H9 (cell line): ENCODE data around the gene ZBTB9. TPM values are rescaled to one million over a fixed set of nuclear protein-coding genes. Genes with fewer than 3 reads are reported as not detected.

Experiments
- DNase-seq: peaks from one replicate; pipeline ENCODE4 v3.0.0-alpha.2; 2017
- H2AFZ ChIP-seq: one replicate; pipeline ENCODE4 v1.6.1; 2013; ENCODE audit warnings: mild to moderate bottlenecking, low read length, control low read depth, moderate library complexity
- H2AK5ac ChIP-seq: 2 replicates; pipeline ENCODE4 v1.6.1; 2013; ENCODE audit warnings: low read length, control low read depth, mixed read lengths; ENCODE audit not compliant: insufficient read length
- H2BK120ac ChIP-seq: one replicate; pipeline ENCODE4 v1.6.1; 2013; ENCODE audit warnings: low read depth, mild to moderate bottlenecking, low read length, control low read depth, inconsistent platforms; ENCODE audit not compliant: poor library complexity, severe bottlenecking
- H2BK12ac ChIP-seq: 2 replicates; pipeline ENCODE4 v1.6.1; 2013; ENCODE audit warnings: low read length, control low read depth, mixed read lengths, low read depth; ENCODE audit not compliant: insufficient read length
- H2BK15ac ChIP-seq: 2 replicates; pipeline ENCODE4 v1.6.1; 2013; ENCODE audit warnings: low read depth, low read length, control low read depth
- H2BK20ac ChIP-seq: one replicate; pipeline ENCODE4 v1.6.1; 2013; ENCODE audit warnings: low read depth, mild to moderate bottlenecking, low read length, control low read depth, inconsistent platforms; ENCODE audit not compliant: poor library complexity, severe bottlenecking
- H2BK5ac ChIP-seq: 2 replicates; pipeline ENCODE4 v1.6.1; 2013; ENCODE audit warnings: low read length, control low read depth, mixed read lengths; ENCODE audit not compliant: insufficient read length
- H3K14ac ChIP-seq: 2 replicates; pipeline ENCODE4 v1.6.1; 2013; ENCODE audit warnings: low read length, control low read depth; ENCODE audit not compliant: insufficient read depth
- H3K18ac ChIP-seq: 2 replicates; pipeline ENCODE4 v1.6.1; 2013; ENCODE audit warnings: low read depth, mild to moderate bottlenecking, mixed read lengths, low read length, control low read depth; ENCODE audit not compliant: insufficient read length
- H3K23ac ChIP-seq: 2 replicates; pipeline ENCODE4 v1.6.1; 2013; ENCODE audit warnings: low read length, control low read depth, mixed read lengths, low read depth; ENCODE audit not compliant: insufficient read length
- H3K23me2 ChIP-seq: 2 replicates; pipeline ENCODE4 v1.6.1; 2013; ENCODE audit warnings: low read depth, mild to moderate bottlenecking, mixed read lengths, low read length, control low read depth; ENCODE audit not compliant: insufficient read length, poor library complexity, severe bottlenecking
- H3K27ac ChIP-seq: 2 replicates; pipeline ENCODE4 v1.5.1; 2013; ENCODE audit warnings: low read length, control low read depth, mixed read lengths, low read depth; ENCODE audit not compliant: insufficient read length
- H3K27me3 ChIP-seq: 2 replicates; pipeline ENCODE4 v1.6.1; 2013; ENCODE audit warnings: low read length, control low read depth, inconsistent platforms; ENCODE audit not compliant: insufficient read depth
- H3K4ac ChIP-seq: 2 replicates; pipeline ENCODE4 v1.6.1; 2013; ENCODE audit warnings: low read depth, mild to moderate bottlenecking, control low read depth, inconsistent platforms, low read length, moderate library complexity
- H3K4me1 ChIP-seq: 2 replicates; pipeline ENCODE4 v1.6.1; 2013; ENCODE audit warnings: low read length, control low read depth, inconsistent platforms; ENCODE audit not compliant: insufficient read depth
- H3K4me2 ChIP-seq: 2 replicates; pipeline ENCODE4 v1.6.1; 2013; ENCODE audit warnings: low read length, control low read depth, mixed read lengths; ENCODE audit not compliant: insufficient read length, insufficient read depth
- H3K56ac ChIP-seq: 2 replicates; pipeline ENCODE4 v1.6.1; 2013; ENCODE audit warnings: low read depth, mild to moderate bottlenecking, mixed read lengths, low read length, control low read depth; ENCODE audit not compliant: insufficient read length
- H3K79me1 ChIP-seq: 2 replicates; pipeline ENCODE4 v1.6.1; 2013; ENCODE audit warnings: low read depth, mild to moderate bottlenecking, moderate library complexity, low read length, control low read depth, inconsistent platforms; ENCODE audit not compliant: insufficient read depth, poor library complexity, severe bottlenecking
- H3K79me2 ChIP-seq: 2 replicates; pipeline ENCODE4 v1.6.1; 2013; ENCODE audit warnings: low read length, control low read depth, inconsistent platforms; ENCODE audit not compliant: insufficient read depth
- H3K9ac ChIP-seq: 2 replicates; pipeline ENCODE4 v1.6.1; 2013; ENCODE audit warnings: low read length, control low read depth, mixed read lengths; ENCODE audit not compliant: insufficient read length; ENCODE audit errors: extremely low read depth
- H3K9me3 ChIP-seq: one replicate; pipeline ENCODE4 v1.6.1; 2013; ENCODE audit warnings: low read depth, low read length, inconsistent platforms; ENCODE audit not compliant: control insufficient read depth
- H3T11ph ChIP-seq: one replicate; pipeline ENCODE4 v1.6.1; 2013; ENCODE audit warnings: mild to moderate bottlenecking, low read length, control low read depth, inconsistent platforms
- H4K20me1 ChIP-seq: one replicate; pipeline ENCODE4 v1.6.1; 2013; ENCODE audit not compliant: control insufficient read depth, insufficient read length, insufficient read depth
- H4K5ac ChIP-seq: 2 replicates; pipeline ENCODE4 v1.6.1; 2013; ENCODE audit warnings: low read depth, mild to moderate bottlenecking, mixed read lengths, low read length, control low read depth; ENCODE audit not compliant: insufficient read length
- H4K8ac ChIP-seq: replicated peaks from 2 replicates; pipeline ENCODE4 v1.6.1; 2013; ENCODE audit warnings: low read length, control low read depth, mixed read lengths, low read depth; ENCODE audit not compliant: insufficient read length
- H4K91ac ChIP-seq: 2 replicates; pipeline ENCODE4 v1.6.1; 2013; ENCODE audit warnings: low read depth, mild to moderate bottlenecking, moderate library complexity, mixed read lengths, low read length, control low read depth; ENCODE audit not compliant: insufficient read length
- H3K27ac Mint-ChIP-seq, 3 experiments: 2 replicates in 2 of 3; 3 replicates in 1 of 3; pipeline ENCODE4 v1.8.0; 2020 to 2021; ENCODE audit warnings: mixed read lengths in 3 of 3, mild to moderate bottlenecking in 1 of 3, moderate library complexity in 1 of 3
- H3K27me3 Mint-ChIP-seq: 2 replicates; pipeline ENCODE4 v1.8.0; 2021; ENCODE audit warnings: low read depth, mild to moderate bottlenecking, moderate library complexity, mixed read lengths
- H3K36me3 Mint-ChIP-seq, 3 experiments: 2 replicates in 2 of 3; 3 replicates in 1 of 3; pipeline ENCODE4 v1.8.0; 2020 to 2021; ENCODE audit warnings: low read depth in 3 of 3, mixed read lengths in 3 of 3; ENCODE audit not compliant: insufficient read depth in 1 of 3
- H3K4me1 Mint-ChIP-seq, 2 experiments: 2 replicates each; pipeline ENCODE4 v1.8.0; 2020; ENCODE audit warnings: mixed read lengths in 2 of 2
- H3K4me3 Mint-ChIP-seq, 2 experiments: 2 replicates in 1 of 2; 3 replicates in 1 of 2; pipeline ENCODE4 v1.8.0; 2020 to 2021; ENCODE audit warnings: mild to moderate bottlenecking in 2 of 2, mixed read lengths in 2 of 2, moderate library complexity in 1 of 2
- H3K9me3 Mint-ChIP-seq, 2 experiments: 2 replicates in 1 of 2; 3 replicates in 1 of 2; pipeline ENCODE4 v1.8.0; 2020; ENCODE audit warnings: mild to moderate bottlenecking in 2 of 2, mixed read lengths in 2 of 2, moderate library complexity in 1 of 2
- CTCF ChIP-seq: fragments of 200-600 bp; sonication (generic); conservative IDR thresholded peaks from 3 replicates; pipeline ENCODE4 v1.8.0; 2021; ENCODE audit warnings: antibody characterized with exemption, mild to moderate bottlenecking
- WGBS: extraction: QIAGEN DNeasy Blood & Tissue Kit; methylation state at CpG from one replicate; pipeline ENCODE4 v1.1.7; 2013; ENCODE audit warnings: missing lambda C conversion rate, low lambda C conversion rate, mixed read lengths; ENCODE audit not compliant: insufficient read length; ENCODE audit errors: extremely low coverage; 5-methylcytosine and 5-hydroxymethylcytosine counted together
- total RNA-seq: library from RNA; stranded (reverse); gene quantifications from 2 replicates; pipeline ENCODE4 v1.2.1, GENCODE V29; 2021

ZBTB9 gene
- total RNA-seq, 1 experiment from 2014 or later: 53.1 TPM

DNA sequence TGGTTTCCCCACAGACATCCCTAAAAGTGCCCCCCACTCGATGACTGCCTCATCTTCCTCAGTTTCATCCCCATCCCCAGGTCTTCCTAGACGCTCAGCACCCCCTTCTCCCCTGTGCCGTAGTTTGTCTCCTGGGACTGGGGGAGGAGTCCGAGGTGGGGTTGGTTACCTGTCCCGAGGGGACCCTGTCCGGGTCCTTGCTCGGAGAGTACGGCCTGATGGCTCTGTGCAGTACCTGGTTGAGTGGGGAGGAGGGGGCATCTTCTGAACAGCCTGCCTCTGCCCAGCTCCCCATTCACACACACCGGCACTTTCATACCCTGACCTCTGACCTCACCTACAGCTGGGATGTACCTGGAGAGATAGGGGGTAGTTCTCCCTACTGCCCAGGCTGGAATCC, 38.5 kb upstream of the ZBTB9 start:
- Histone ChIP-seq H2BK15ac (no peak overlapping the region), H3T11ph (no peak overlapping the region), H2BK5ac (no peak overlapping the region), H3K18ac (no peak overlapping the region), H4K8ac (no peak overlapping the region), H3K27me3 (no peaks in the 10 kb centered on the region), H3K23me2 (peaks cover 25% of the 10 kb centered on the region), H3K4me1 (peaks cover 3% of the 10 kb centered on the region; the same call in 1 of the 2 replicates), H3K56ac (no peak overlapping the region), H2BK12ac (no peak overlapping the region), H3K4me2 (peak overlapping the region; percentile 96), H2BK20ac (no peak overlapping the region), H4K20me1 (no peaks in the 10 kb centered on the region), H3K14ac (no peak overlapping the region), H3K4ac (no peak overlapping the region), H4K91ac (no peak overlapping the region), H4K5ac (no peak overlapping the region), H3K9ac (no peak overlapping the region), H3K23ac (no peak overlapping the region), H3K79me2 (peaks cover 10% of the 10 kb centered on the region; the same call in 1 of the 2 replicates), H3K79me1 (no peaks in the 10 kb centered on the region), H2AFZ (no peak overlapping the region), H3K27ac (no peak overlapping the region), H2BK120ac (no peak overlapping the region), H2AK5ac (no peak overlapping the region), H3K9me3 (no peaks in the 10 kb centered on the region)
- Mint-ChIP-seq H3K27me3 (peaks cover 1% of the 10 kb centered on the region), H3K9me3 (no peaks in the 10 kb centered on the region), H3K4me1 (peaks cover 43 to 56% of the 10 kb centered on the region in 2 experiments), H3K27ac (peak overlapping the region; percentile 43 to 85 (median 57); a peak in 5 of 7 replicates), H3K36me3 (peaks cover 30 to 54% (median 52%) of the 10 kb centered on the region in 3 experiments), H3K4me3 (peak overlapping the region; percentile 64 to 98)
- WGBS: no CpG with 5 or more reads among the region's 9 CpGs
- no peak for DNase-seq
- no peak for TF ChIP-seq CTCF
